Hepatocyte (in vitro differentiated cells): ENCODE results near the gene COL4A2.

Experiments
- EZH2 ChIP-seq: fragments of 200-600 bp; sonication (generic); IDR thresholded peaks from 2 replicates; pipeline ENCODE4 v1.6.1; 2016; ENCODE audit warnings: antibody characterized with exemption, mild to moderate bottlenecking, borderline replicate concordance
- EZH2phosphoT487 ChIP-seq: fragments of 200-600 bp; sonication (generic); IDR thresholded peaks from one replicate; pipeline ENCODE4 v1.6.1; 2018; ENCODE audit warnings: antibody characterized with exemption, mild to moderate bottlenecking, low read depth, moderate library complexity; ENCODE audit not compliant: unreplicated experiment, severe bottlenecking
- TF ChIP-seq, protein P1 (sequence below): fragments of 200-600 bp; sonication (generic); IDR thresholded peaks from 2 replicates; pipeline ENCODE4 v1.5.1; 2016; ENCODE audit warnings: antibody characterized with exemption, mild to moderate bottlenecking; ENCODE audit not compliant: poor library complexity

DNA sequence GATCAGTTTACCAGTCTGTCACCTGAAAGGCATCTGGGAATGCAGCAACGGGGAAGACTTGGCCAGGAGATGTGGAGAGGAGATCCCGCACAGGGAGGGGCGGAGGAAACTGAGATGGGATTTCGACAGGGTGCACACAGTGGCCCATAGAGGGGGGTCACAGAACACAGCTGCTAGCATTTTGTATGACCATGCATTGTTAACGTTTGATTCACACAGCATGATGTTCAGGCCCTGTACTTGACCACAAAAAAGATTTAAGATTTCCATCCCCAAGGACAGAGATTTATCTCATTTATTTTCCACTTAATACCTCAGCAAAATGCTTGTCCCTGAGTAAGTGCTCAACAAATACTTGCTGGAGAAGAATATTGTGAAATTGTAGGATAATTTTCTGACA lies 191.2 kb downstream of the COL4A2 start:
- TF ChIP-seq, protein P1, sequence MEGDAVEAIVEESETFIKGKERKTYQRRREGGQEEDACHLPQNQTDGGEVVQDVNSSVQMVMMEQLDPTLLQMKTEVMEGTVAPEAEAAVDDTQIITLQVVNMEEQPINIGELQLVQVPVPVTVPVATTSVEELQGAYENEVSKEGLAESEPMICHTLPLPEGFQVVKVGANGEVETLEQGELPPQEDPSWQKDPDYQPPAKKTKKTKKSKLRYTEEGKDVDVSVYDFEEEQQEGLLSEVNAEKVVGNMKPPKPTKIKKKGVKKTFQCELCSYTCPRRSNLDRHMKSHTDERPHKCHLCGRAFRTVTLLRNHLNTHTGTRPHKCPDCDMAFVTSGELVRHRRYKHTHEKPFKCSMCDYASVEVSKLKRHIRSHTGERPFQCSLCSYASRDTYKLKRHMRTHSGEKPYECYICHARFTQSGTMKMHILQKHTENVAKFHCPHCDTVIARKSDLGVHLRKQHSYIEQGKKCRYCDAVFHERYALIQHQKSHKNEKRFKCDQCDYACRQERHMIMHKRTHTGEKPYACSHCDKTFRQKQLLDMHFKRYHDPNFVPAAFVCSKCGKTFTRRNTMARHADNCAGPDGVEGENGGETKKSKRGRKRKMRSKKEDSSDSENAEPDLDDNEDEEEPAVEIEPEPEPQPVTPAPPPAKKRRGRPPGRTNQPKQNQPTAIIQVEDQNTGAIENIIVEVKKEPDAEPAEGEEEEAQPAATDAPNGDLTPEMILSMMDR, result no peak
- TF ChIP-seq EZH2phosphoT487, result no peak
- no peak for TF ChIP-seq EZH2
